PC-3 (cell line): ENCODE measurements around the gene OR5K2. TPM values are rescaled to one million over a fixed set of nuclear protein-coding genes. Genes with fewer than 3 reads are reported as not detected.

Experiments used
- ATAC-seq: fragments of 200-7000 bp; cut with Tn5 transposase; 2 replicates; pipeline ENCODE4 v1.9.1; 2020; ENCODE audit warnings: mild to moderate bottlenecking, moderate library complexity
- BruUV-seq: library from RNA; stranded (reverse); fragments of 400-500 nt; replicated peaks from 2 replicates; lab custom pipeline; 2021; lab: Mats Ljungman, UMichigan
- CTCF ChIA-PET: fragments of 300-600 bp; sonication (Branson Sonifier 250); formaldehyde crosslinking; loops from one replicate; lab custom pipeline; 2022; ENCODE audit warnings: antibody characterized with exemption; lab: Charles Lee
- POLR2A ChIA-PET: fragments of 300-600 bp; sonication (Branson Sonifier 250); formaldehyde crosslinking; loops from one replicate; lab custom pipeline; 2022; ENCODE audit warnings: antibody characterized with exemption; ENCODE audit not compliant: unreplicated experiment; lab: Charles Lee
- DNase-seq: peaks from one replicate; pipeline ENCODE4 v3.0.0-alpha.2; 2015
- H2AFZ ChIP-seq: fragments of 300-600 bp; sonication (generic); 2 replicates; pipeline ENCODE4 v1.6.0; 2016; ENCODE audit warnings: antibody characterized with exemption, low read length
- H3F3A ChIP-seq: fragments of 300-600 bp; sonication (generic); one replicate; pipeline ENCODE4 v1.6.0; 2017; ENCODE audit warnings: antibody characterized with exemption, low read length, control low read depth, mild to moderate bottlenecking; ENCODE audit not compliant: unreplicated experiment
- H3K27ac ChIP-seq: fragments of 300-600 bp; sonication (generic); 2 replicates; pipeline ENCODE4 v1.5.1; 2016; ENCODE audit warnings: mild to moderate bottlenecking, low read length
- H3K27me3 ChIP-seq: fragments of 300-600 bp; sonication (generic); 2 replicates; pipeline ENCODE4 v1.6.1; 2016; ENCODE audit warnings: low read length, mixed read lengths
- H3K36me3 ChIP-seq: fragments of 300-600 bp; sonication (generic); 2 replicates; pipeline ENCODE4 v1.6.1; 2016; ENCODE audit warnings: low read depth, mixed run types, low read length, mixed read lengths
- H3K4me1 ChIP-seq: fragments of 300-600 bp; sonication (generic); 2 replicates; pipeline ENCODE4 v1.5.1; 2016; ENCODE audit warnings: low read length; ENCODE audit not compliant: insufficient read depth
- H3K4me2 ChIP-seq: fragments of 300-600 bp; sonication (generic); 2 replicates; pipeline ENCODE4 v1.6.0; 2016; ENCODE audit warnings: low read length
- H3K4me3 ChIP-seq: fragments of 300-600 bp; sonication (generic); 2 replicates; pipeline ENCODE4 v1.5.1; 2016; ENCODE audit warnings: mild to moderate bottlenecking, low read length, mixed read lengths
- H3K79me2 ChIP-seq: fragments of 300-600 bp; sonication (generic); 2 replicates; pipeline ENCODE4 v1.6.1; 2017; ENCODE audit warnings: low read length, mixed read lengths
- H3K9ac ChIP-seq: fragments of 300-600 bp; sonication (generic); 2 replicates; pipeline ENCODE4 v1.6.0; 2016; ENCODE audit warnings: mild to moderate bottlenecking, low read length
- H3K9me2 ChIP-seq: fragments of 300-600 bp; sonication (generic); replicated peaks from 2 replicates; pipeline ENCODE4 v1.6.1; 2016; ENCODE audit warnings: mixed run types, low read length, mixed read lengths
- H3K9me3 ChIP-seq: fragments of 300-600 bp; sonication (generic); 2 replicates; pipeline ENCODE4 v1.6.1; 2016; ENCODE audit warnings: low read length, mixed read lengths
- H4K20me1 ChIP-seq: fragments of 300-600 bp; sonication (generic); 2 replicates; pipeline ENCODE4 v1.6.1; 2016; ENCODE audit warnings: low read length, mixed read lengths
- EZH2 ChIP-seq: fragments of 300-600 bp; sonication (generic); IDR thresholded peaks from one replicate; pipeline ENCODE4 v1.6.1; 2017; ENCODE audit warnings: antibody characterized with exemption, mild to moderate bottlenecking, low read length; ENCODE audit not compliant: unreplicated experiment
- EZH2phosphoT487 ChIP-seq: fragments of 300-600 bp; sonication (generic); IDR thresholded peaks from 2 replicates; pipeline ENCODE4 v1.6.1; 2018; ENCODE audit warnings: mild to moderate bottlenecking, antibody characterized with exemption, low read length, borderline replicate concordance
- intact Hi-C: fragments of 100-400 bp; cut with micrococcal nuclease; formaldehyde crosslinking; loops from 2 replicates; pipeline ENCODE4 v1.9.0; 2023
- total RNA-seq: library from RNA; depleted of rRNA; stranded (reverse); fragments of >200 nt; gene quantifications from 2 replicates; pipeline ENCODE4 v1.2.3, GENCODE V29; 2014
- TF ChIP-seq, protein P1 (sequence below): fragments of 300-600 bp; sonication (generic); conservative IDR thresholded peaks from 2 replicates; pipeline ENCODE4 v1.5.1; 2017; ENCODE audit warnings: antibody characterized with exemption, low read depth, mild to moderate bottlenecking, low read length

The OR5K2 gene
- total RNA-seq, 1 experiment from 2014 or later = not detected

DNA sequence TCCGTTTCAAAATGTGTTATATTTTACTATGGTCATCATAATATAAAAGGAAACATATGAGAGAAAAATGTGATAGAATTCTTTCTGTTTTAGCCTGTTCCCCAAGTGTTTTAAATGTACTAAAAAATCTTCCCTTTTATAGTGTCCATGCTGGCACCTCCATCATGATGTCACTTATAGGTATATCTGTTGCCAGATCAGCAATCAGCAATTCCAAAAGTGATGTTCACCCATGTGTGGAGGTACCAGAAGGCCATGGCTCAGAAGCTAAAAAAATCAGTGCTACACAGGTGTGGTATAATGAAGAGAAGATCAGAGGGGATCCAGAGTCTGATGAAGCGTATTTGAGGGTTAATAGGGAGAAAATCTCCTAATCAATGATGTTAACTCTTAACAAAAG, 33.2 kb downstream of the OR5K2 start:
- TF ChIP-seq, protein P1, sequence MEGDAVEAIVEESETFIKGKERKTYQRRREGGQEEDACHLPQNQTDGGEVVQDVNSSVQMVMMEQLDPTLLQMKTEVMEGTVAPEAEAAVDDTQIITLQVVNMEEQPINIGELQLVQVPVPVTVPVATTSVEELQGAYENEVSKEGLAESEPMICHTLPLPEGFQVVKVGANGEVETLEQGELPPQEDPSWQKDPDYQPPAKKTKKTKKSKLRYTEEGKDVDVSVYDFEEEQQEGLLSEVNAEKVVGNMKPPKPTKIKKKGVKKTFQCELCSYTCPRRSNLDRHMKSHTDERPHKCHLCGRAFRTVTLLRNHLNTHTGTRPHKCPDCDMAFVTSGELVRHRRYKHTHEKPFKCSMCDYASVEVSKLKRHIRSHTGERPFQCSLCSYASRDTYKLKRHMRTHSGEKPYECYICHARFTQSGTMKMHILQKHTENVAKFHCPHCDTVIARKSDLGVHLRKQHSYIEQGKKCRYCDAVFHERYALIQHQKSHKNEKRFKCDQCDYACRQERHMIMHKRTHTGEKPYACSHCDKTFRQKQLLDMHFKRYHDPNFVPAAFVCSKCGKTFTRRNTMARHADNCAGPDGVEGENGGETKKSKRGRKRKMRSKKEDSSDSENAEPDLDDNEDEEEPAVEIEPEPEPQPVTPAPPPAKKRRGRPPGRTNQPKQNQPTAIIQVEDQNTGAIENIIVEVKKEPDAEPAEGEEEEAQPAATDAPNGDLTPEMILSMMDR = no peak
- TF ChIP-seq EZH2 (no peak), EZH2phosphoT487 (no peak)
- BruUV-seq = no TSS peak
- no peak for ATAC-seq

DNA sequence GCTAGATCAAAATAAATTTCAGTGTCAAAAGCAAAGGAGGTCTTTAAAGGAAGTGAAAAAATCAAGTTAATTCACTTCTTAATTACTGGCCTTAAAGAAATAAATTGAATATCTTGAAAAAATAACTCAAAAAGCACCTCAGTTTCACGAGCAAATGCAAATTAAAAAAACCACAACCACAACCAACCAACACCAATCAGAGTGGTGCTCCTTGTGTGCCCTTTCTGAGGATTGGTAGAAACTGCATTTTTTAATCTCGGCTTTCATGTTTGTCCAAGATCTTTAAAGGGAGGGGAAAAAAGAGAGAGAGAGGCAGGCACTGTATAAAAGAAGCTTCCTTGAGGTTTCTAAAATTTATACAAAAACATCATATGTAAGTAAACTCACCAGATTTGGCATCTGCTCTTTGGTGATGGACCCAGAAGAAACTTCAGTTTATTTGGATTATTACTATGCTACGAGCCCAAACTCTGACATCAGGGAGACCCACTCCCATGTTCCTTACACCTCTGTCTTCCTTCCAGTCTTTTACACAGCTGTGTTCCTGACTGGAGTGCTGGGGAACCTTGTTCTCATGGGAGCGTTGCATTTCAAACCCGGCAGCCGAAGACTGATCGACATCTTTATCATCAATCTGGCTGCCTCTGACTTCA, 34.3 kb downstream of the OR5K2 start, which contains the start of gene GPR15:
GPR15 (plus strand) TSS at position 357 of the 653 bp plus-strand sequence; CDS start at position 413, 56 bp downstream.
- no peak for ATAC-seq
- no peak within 1 kb of the TSS for H3K4me3 ChIP-seq
- H3K9me2 ChIP-seq = no peaks in the 10 kb centered on the region
- H3K36me3 ChIP-seq = no peaks in the 10 kb centered on the region
- no peak within 1 kb of the TSS for H3K4me2 ChIP-seq
- no peak within 1 kb of the TSS for H3K9ac ChIP-seq
- ChIA-PET POLR2A (no interaction called here), CTCF (no interaction called here)
- no peaks in the 10 kb centered on the region for H3K79me2 ChIP-seq
- BruUV-seq = no TSS peak
- no peaks in the 10 kb centered on the region for H3K9me3 ChIP-seq
- TF ChIP-seq, protein P1 = no peak
- no peak for TF ChIP-seq EZH2phosphoT487
- TF ChIP-seq EZH2 = no peak
- H3F3A ChIP-seq = no peaks in the 10 kb centered on the region
- H3K4me1 ChIP-seq = 0 out of 2 replicates have a peak, but pooled peaks cover 2% of the 10 kb centered on the region
- no peaks in the 10 kb centered on the region for H4K20me1 ChIP-seq
- intact Hi-C loops = no loop called here
- no peak within 1 kb of the TSS for H3K27ac ChIP-seq
- no peaks in the 10 kb centered on the region; the same call in 1 of the 2 replicates for H3K27me3 ChIP-seq
- DNase-seq = no peak
- no peak within 1 kb of the TSS for H2AFZ ChIP-seq

More for the DNA sequence above, 33.2 kb downstream of the OR5K2 start:
- Histone ChIP-seq H3K79me2 (no peaks in the 10 kb centered on the region), H3K4me2 (no peak overlapping the region), H3K4me1 (no peaks in the 10 kb centered on the region), H4K20me1 (no peaks in the 10 kb centered on the region), H3K27me3 (no peaks in the 10 kb centered on the region; the same call in 1 of the 2 replicates), H3F3A (no peaks in the 10 kb centered on the region), H3K27ac (no peak overlapping the region), H3K9me3 (no peaks in the 10 kb centered on the region), H3K9me2 (no peaks in the 10 kb centered on the region), H3K4me3 (no peak overlapping the region), H3K36me3 (no peaks in the 10 kb centered on the region), H3K9ac (no peak overlapping the region), H2AFZ (no peak overlapping the region)
- no peak for DNase-seq
- ChIA-PET POLR2A (no interaction called here), CTCF (no interaction called here)
- intact Hi-C loops = no loop called here

DNA sequence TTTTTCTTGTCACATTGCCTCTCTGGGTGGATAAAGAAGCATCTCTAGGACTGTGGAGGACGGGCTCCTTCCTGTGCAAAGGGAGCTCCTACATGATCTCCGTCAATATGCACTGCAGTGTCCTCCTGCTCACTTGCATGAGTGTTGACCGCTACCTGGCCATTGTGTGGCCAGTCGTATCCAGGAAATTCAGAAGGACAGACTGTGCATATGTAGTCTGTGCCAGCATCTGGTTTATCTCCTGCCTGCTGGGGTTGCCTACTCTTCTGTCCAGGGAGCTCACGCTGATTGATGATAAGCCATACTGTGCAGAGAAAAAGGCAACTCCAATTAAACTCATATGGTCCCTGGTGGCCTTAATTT, 34.8 kb downstream of the OR5K2 start:
- Histone ChIP-seq H3K79me2 (no peaks in the 10 kb centered on the region), H3F3A (no peaks in the 10 kb centered on the region), H3K9me3 (no peaks in the 10 kb centered on the region), H3K9me2 (no peaks in the 10 kb centered on the region), H3K27me3 (no peaks in the 10 kb centered on the region; the same call in 1 of the 2 replicates), H3K9ac (no peak overlapping the region), H3K4me1 (0 out of 2 replicates have a peak, but pooled peaks cover 3% of the 10 kb centered on the region), H3K4me2 (no peak overlapping the region), H3K27ac (no peak overlapping the region), H3K36me3 (no peaks in the 10 kb centered on the region), H2AFZ (no peak overlapping the region), H3K4me3 (no peak overlapping the region), H4K20me1 (no peaks in the 10 kb centered on the region)
- POLR2A ChIA-PET = no interaction called here
- intact Hi-C loops = no loop called here
- CTCF ChIA-PET = no interaction called here
- DNase-seq = no peak
- no peak for TF ChIP-seq EZH2phosphoT487
- no peak for TF ChIP-seq EZH2
- TF ChIP-seq, protein P1 = no peak
- no TSS peak for BruUV-seq
- ATAC-seq = no peak
